GM23338 (cell line): Measurements from ENCODE around the gene NUP50. TPM values are rescaled to one million over a fixed set of nuclear protein-coding genes. Genes with fewer than 3 reads are reported as not detected.

Experiments used
- ATAC-seq: fragments of 200-7000 bp; cut with Tn5 transposase; 3 replicates; pipeline ENCODE4 v1.9.1; 2020
- DNase-seq: peaks from one replicate; pipeline ENCODE4 v3.0.0-alpha.2; 2015; ENCODE audit warnings: low spot score
- H2AFZ ChIP-seq: fragments of 200-600 bp; sonication (generic); 2 replicates; pipeline ENCODE4 v1.8.0; 2016; ENCODE audit warnings: antibody characterized with exemption, mild to moderate bottlenecking, moderate library complexity
- H3F3A ChIP-seq: fragments of 200-600 bp; sonication (generic); replicated peaks from 2 replicates; pipeline ENCODE4 v1.8.0; 2017; ENCODE audit warnings: antibody characterized with exemption, mixed run types, low read depth
- H3K27ac ChIP-seq: fragments of 200-600 bp; sonication (generic); 2 replicates; pipeline ENCODE4 v1.6.1; 2016; ENCODE audit warnings: low read depth
- H3K27me3 ChIP-seq: fragments of 200-600 bp; sonication (generic); 2 replicates; pipeline ENCODE4 v1.8.0; 2016; ENCODE audit warnings: mild to moderate bottlenecking, mixed run types, moderate library complexity; ENCODE audit not compliant: insufficient read depth
- H3K36me3 ChIP-seq: fragments of 200-600 bp; sonication (generic); 2 replicates; pipeline ENCODE4 v1.8.0; 2016; ENCODE audit warnings: mild to moderate bottlenecking; ENCODE audit not compliant: insufficient read depth
- H3K4me1 ChIP-seq: fragments of 200-600 bp; sonication (generic); 2 replicates; pipeline ENCODE4 v1.8.0; 2016; ENCODE audit warnings: mild to moderate bottlenecking, moderate library complexity; ENCODE audit not compliant: insufficient read depth
- H3K4me2 ChIP-seq: fragments of 200-600 bp; sonication (generic); 2 replicates; pipeline ENCODE4 v1.7.1; 2017; ENCODE audit warnings: mixed run types
- H3K4me3 ChIP-seq: fragments of 200-600 bp; sonication (generic); 2 replicates; pipeline ENCODE4 v1.6.1; 2016; ENCODE audit warnings: mixed run types
- H3K79me2 ChIP-seq: fragments of 200-600 bp; sonication (generic); replicated peaks from 2 replicates; pipeline ENCODE4 v1.8.0; 2017; ENCODE audit warnings: mild to moderate bottlenecking; ENCODE audit not compliant: insufficient read depth
- H3K9me2 ChIP-seq: fragments of 200-600 bp; sonication (generic); 2 replicates; pipeline ENCODE4 v1.8.0; 2017; ENCODE audit not compliant: insufficient read depth
- H4K20me1 ChIP-seq: fragments of 200-600 bp; sonication (generic); replicated peaks from 2 replicates; pipeline ENCODE4 v1.8.0; 2017; ENCODE audit warnings: mild to moderate bottlenecking; ENCODE audit not compliant: insufficient read depth
- H3K27ac Mint-ChIP-seq: 2 replicates; pipeline ENCODE4 v1.8.0; 2020; ENCODE audit warnings: inconsistent platforms, mild to moderate bottlenecking, moderate library complexity, mixed read lengths
- H3K27me3 Mint-ChIP-seq: 3 replicates; pipeline ENCODE4 v1.8.0; 2022; ENCODE audit warnings: low read depth, mild to moderate bottlenecking, moderate library complexity, mixed read lengths, inconsistent platforms; ENCODE audit not compliant: insufficient read depth, poor library complexity
- H3K36me3 Mint-ChIP-seq: 3 replicates; pipeline ENCODE4 v1.8.0; 2021; ENCODE audit warnings: low read depth, mild to moderate bottlenecking, inconsistent platforms, moderate library complexity, mixed read lengths
- H3K4me1 Mint-ChIP-seq: 3 replicates; pipeline ENCODE4 v1.8.0; 2020; ENCODE audit warnings: mild to moderate bottlenecking, inconsistent platforms, mixed read lengths
- H3K4me3 Mint-ChIP-seq: 3 replicates; pipeline ENCODE4 v1.8.0; 2021; ENCODE audit warnings: moderate library complexity, mild to moderate bottlenecking, inconsistent platforms, mixed read lengths
- H3K9me3 Mint-ChIP-seq: 3 replicates; pipeline ENCODE4 v1.8.0; 2020; ENCODE audit warnings: moderate library complexity, mild to moderate bottlenecking, inconsistent platforms, mixed read lengths
- EZH2 ChIP-seq: fragments of 200-600 bp; sonication (generic); IDR thresholded peaks from one replicate; pipeline ENCODE4 v1.8.0; 2017; ENCODE audit warnings: antibody characterized with exemption, mild to moderate bottlenecking, low read depth; ENCODE audit not compliant: unreplicated experiment
- EZH2phosphoT487 ChIP-seq: fragments of 200-600 bp; sonication (generic); IDR thresholded peaks from one replicate; pipeline ENCODE4 v1.8.1; 2018; ENCODE audit warnings: antibody characterized with exemption; ENCODE audit not compliant: unreplicated experiment
- JUNB ChIP-seq: IDR thresholded peaks from one replicate; pipeline ENCODE4 v1.6.1; 2016; ENCODE audit warnings: antibody characterized with exemption; ENCODE audit not compliant: unreplicated experiment
- NANOG ChIP-seq: IDR thresholded peaks from 2 replicates; pipeline ENCODE4 v1.6.1; 2016; ENCODE audit warnings: antibody characterized with exemption, borderline replicate concordance
- POLR2AphosphoS5 ChIP-seq: IDR thresholded peaks from 2 replicates; pipeline ENCODE4 v1.6.1; 2016; ENCODE audit warnings: antibody characterized with exemption, low read depth
- REST ChIP-seq: IDR thresholded peaks from one replicate; pipeline ENCODE4 v1.6.1; 2018; ENCODE audit warnings: antibody characterized with exemption; ENCODE audit not compliant: unreplicated experiment
- STAT1 ChIP-seq: IDR thresholded peaks from one replicate; pipeline ENCODE4 v1.6.1; 2016; ENCODE audit warnings: antibody characterized with exemption; ENCODE audit not compliant: unreplicated experiment
- ZNF114 ChIP-seq: fragments of 250-450 bp; sonication (Bioruptor Pico); IDR thresholded peaks from 2 replicates; pipeline ENCODE4 v1.5.0; 2020; ENCODE audit warnings: mild to moderate bottlenecking, moderate library complexity
- ZNF331 ChIP-seq: fragments of 250-450 bp; sonication (Bioruptor Pico); IDR thresholded peaks from 2 replicates; pipeline ENCODE4 v1.5.0; 2020; ENCODE audit warnings: low read depth, mild to moderate bottlenecking, moderate library complexity
- polyA plus RNA-seq: library from polyadenylated mRNA; unstranded; fragments of >200 nt; fragmentation: Nextera tagmentation; extraction: Ambion mirVana; gene quantifications from 2 replicates; pipeline ENCODE4 v1.2.1, GENCODE V29; 2016
- total RNA-seq: library from RNA; depleted of rRNA; stranded (reverse); fragments of >200 nt; shearing (Covaris generic); gene quantifications from 2 replicates; pipeline ENCODE4 v1.2.3, GENCODE V29; 2014
- TF ChIP-seq, protein P1 (sequence below): IDR thresholded peaks from 2 replicates; pipeline ENCODE4 v1.6.1; 2016; ENCODE audit warnings: antibody characterized with exemption

The NUP50 gene
- total and polyA plus RNA-seq, 2 experiments from 2014 or later, result 45.9 to 96.6 TPM

DNA sequence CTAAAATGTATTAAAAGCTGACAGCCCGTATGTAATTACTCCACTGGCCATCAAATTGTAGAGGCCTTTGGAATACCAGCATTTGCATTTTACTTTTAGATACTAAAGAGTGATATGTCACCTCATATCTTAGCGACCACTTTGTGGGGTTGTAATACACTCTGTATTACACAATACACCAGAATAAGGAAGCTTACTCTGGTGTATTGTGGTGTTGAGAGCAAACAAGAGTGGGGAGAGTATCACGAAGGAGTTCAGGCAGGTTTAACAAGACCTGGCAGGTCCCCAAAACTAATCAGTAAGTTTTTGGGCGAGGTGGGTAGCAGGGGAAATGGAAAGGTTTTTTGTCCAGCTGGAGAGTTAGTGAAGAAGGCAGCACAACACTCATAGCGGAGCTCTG is 3.2 kb downstream of the NUP50 start (continued):
- no peak for TF ChIP-seq EZH2phosphoT487
- no peak for TF ChIP-seq REST
- no peak for TF ChIP-seq STAT1

- peaks cover 96% of the 10 kb centered on the region for H3K79me2 ChIP-seq
- TF ChIP-seq JUNB, result no peak
- TF ChIP-seq REST, result no peak
- TF ChIP-seq, protein P1, sequence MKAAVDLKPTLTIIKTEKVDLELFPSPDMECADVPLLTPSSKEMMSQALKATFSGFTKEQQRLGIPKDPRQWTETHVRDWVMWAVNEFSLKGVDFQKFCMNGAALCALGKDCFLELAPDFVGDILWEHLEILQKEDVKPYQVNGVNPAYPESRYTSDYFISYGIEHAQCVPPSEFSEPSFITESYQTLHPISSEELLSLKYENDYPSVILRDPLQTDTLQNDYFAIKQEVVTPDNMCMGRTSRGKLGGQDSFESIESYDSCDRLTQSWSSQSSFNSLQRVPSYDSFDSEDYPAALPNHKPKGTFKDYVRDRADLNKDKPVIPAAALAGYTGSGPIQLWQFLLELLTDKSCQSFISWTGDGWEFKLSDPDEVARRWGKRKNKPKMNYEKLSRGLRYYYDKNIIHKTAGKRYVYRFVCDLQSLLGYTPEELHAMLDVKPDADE, result no peak
- TF ChIP-seq EZH2, result no peak
- TF ChIP-seq POLR2AphosphoS5, result no peak
- TF ChIP-seq EZH2phosphoT487, result no peak
- no peak for TF ChIP-seq ZNF331
- no peak for TF ChIP-seq STAT1
- no peak for TF ChIP-seq ZNF114 (CRISPR knock-in tag)
- TF ChIP-seq NANOG, result no peak
- H3K4me1 Mint-ChIP-seq, result peaks cover 12% of the 10 kb centered on the region
- DNase-seq, result no peak
- no peak overlapping the region; the same call in 1 of the 2 replicates for H3K27ac Mint-ChIP-seq
- peaks cover 77% of the 10 kb centered on the region for H3K36me3 Mint-ChIP-seq
- ATAC-seq, result no peak
- H3K9me3 Mint-ChIP-seq, result no peaks in the 10 kb centered on the region; the same call in 2 of the 3 replicates
- no peak overlapping the region for H3K4me3 Mint-ChIP-seq
- no peak overlapping the region for H3K4me2 ChIP-seq
- no peaks in the 10 kb centered on the region for H3K27me3 Mint-ChIP-seq
- peaks cover 57% of the 10 kb centered on the region for H3K36me3 ChIP-seq
- H2AFZ ChIP-seq, result no peak overlapping the region
- no peaks in the 10 kb centered on the region; the same call in 1 of the 2 replicates for H3F3A ChIP-seq
- H3K4me1 ChIP-seq, result peaks cover 11% of the 10 kb centered on the region
- peaks cover 52% of the 10 kb centered on the region for H4K20me1 ChIP-seq
- H3K27me3 ChIP-seq, result no peaks in the 10 kb centered on the region
- no peaks in the 10 kb centered on the region for H3K9me2 ChIP-seq
- H3K4me3 ChIP-seq, result no peak overlapping the region
- H3K27ac ChIP-seq, result no peak overlapping the region
These were observed 6.1 kb downstream of the NUP50 start for GRCh38 chr22:45169591-45170466.
